COLO668 (cell line): ENCODE data around the gene CLIP2.
"Not testable (repeated sequence)": the region's sequence is repeated elsewhere in the genome, so short reads cannot be mapped to it uniquely, and the experiment has no call there.

Experiments
- DNase-seq: peaks from one replicate; lab custom pipeline; 2025; ENCODE audit not compliant: unreplicated experiment; lab: John Stamatoyannopoulos, UW

Gene CLIP2

DNA sequence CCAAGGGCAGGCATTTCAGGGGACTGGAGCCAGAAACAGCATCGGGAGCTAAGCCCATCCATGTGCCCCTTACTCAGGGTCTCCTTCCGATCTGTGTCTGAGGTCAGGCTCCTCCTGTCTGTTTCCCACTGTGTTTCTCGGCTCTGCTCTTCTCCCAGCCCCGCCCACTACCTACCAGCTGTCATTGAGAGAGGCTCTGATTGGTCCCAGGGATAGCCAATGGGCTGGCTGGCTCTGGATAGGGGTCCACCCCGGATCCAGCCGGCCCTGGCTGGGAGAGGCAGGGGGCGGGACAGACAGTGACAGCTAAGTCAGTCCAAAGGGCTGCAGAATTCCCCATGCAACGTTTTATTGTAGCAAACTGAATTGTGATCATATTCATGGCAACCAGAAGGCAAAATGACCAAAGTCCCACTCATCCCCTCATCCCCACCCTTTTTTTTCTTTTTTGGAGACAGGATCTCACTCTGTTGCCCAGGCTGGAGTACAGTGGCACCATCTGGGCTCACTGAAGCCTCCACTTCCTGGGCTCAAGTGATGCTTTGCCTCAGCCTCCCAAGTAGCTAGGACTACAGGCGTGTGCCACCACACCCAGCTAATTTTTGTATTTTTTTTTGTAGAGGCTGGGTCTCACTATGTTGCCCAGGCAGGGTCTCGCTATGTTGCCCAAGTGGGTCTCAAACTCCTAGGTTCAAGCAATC, 76.3 kb downstream of the CLIP2 start:
- DNase-seq: no peak

DNA sequence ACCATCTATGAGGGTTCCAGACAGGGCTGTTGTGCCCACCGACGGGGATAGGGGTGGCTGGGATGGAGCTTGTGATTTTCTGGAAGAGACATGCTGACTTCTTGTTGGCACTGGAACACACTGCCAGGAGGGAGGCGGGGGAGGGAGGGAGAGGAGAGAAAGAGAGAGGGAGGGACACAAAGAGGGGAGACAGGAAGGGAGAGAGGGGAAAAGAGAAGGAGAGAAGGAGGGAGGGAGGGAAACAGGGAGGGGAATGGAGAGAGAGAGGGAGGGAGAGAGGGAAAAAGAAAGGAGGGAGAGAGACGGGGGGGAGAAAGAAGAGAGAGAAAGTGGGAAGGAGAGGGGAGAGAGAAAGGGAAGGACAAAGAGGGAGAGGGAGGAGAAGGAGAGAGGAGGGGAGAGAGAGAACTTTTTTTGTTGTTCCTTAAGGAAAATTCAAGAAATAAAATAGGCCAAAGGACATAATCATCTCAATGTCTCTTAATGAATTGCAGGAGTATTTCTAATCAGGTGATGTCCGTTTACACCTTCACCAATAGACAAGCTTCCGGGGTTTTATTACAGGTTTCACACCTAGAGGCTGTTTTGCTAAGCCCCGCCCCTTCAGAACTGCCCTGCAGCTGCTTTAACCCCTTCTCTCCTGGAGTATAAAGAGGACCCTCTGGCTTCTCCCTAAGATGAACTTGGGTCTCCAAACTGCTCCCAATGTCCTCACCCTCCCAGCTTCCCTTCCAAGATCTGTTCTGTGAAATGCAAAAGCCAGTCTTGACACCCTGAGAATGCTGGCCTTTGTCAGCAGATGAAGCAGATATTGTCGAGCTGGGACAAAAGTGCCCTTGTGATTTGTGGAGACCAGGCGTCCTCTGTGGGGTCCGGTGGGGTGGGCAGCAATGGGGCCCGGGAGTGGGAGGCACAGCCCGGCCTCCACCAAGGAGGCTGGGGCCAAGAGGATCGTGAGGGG, 82.5 kb downstream of the CLIP2 start:
- peak; percentile 47 for DNase-seq

DNA sequence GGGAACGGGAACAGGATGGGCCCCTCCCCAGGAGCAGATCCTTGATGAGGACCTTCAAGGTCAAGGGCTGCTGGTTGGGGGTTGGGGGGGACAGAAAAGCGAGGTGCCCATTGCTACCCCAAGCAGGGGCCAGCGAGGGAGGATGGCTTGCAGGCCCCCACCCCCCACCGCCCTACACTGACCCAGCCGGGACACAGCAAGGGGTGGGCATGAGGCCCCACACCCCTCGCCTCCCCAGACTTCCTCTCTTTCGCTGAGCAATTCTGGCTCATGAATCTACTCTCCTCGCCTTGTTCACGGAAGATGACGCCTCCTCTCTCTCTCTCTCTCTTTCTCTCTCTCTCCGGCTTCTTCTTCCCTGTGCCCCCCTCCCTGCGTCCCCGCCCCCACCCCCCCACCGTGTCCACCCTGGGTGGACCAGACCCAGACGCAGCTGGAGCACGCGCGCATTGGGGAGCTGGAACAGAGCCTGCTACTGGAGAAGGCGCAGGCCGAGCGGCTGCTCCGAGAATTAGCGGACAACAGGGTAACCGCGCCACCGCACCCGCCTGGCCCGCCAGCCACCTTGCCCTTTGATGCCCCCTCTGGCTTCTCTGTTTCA, 83.4 kb downstream of the CLIP2 start:
- no peak for DNase-seq

DNA sequence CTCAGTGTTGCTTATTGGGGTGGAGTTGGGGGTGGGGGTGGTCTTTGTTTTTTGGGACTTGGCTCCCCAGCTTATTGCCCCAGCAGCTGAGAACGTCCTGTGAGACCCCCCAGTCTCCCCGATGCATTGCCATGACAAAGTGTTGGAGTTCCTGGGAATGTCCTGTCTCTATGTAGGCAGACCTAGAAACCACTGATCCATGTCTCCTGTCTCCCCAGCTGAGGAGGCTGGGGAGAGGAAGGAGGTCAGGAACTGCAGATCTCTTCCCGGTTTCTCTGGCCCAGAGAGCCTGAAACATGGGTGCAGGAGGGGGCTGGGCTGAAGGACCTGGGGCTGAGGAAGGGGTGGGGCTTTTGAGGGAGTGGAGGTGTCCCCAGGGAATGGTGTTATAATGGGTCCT, 84.3 kb downstream of the CLIP2 start:
- no peak for DNase-seq

DNA sequence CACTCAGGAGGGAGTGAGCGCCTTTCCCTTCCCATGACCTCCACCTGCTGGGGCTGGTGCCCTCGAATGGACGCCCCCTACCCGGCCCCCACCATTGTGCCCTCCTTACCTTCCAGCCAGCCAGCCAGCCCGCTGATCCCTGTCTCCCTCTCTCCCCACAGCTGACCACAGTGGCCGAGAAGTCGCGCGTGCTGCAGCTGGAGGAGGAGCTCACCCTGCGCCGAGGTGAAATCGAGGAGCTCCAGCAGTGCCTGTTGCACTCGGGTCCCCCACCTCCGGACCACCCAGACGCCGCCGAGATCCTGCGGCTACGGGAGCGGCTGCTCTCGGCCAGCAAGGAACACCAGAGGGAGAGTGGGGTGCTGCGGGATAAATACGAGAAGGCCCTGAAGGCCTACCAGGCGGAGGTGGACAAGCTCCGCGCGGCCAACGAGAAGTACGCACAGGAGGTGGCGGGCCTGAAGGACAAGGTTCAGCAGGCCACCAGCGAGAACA, 86.6 kb downstream of the CLIP2 start:
- no peak for DNase-seq

DNA sequence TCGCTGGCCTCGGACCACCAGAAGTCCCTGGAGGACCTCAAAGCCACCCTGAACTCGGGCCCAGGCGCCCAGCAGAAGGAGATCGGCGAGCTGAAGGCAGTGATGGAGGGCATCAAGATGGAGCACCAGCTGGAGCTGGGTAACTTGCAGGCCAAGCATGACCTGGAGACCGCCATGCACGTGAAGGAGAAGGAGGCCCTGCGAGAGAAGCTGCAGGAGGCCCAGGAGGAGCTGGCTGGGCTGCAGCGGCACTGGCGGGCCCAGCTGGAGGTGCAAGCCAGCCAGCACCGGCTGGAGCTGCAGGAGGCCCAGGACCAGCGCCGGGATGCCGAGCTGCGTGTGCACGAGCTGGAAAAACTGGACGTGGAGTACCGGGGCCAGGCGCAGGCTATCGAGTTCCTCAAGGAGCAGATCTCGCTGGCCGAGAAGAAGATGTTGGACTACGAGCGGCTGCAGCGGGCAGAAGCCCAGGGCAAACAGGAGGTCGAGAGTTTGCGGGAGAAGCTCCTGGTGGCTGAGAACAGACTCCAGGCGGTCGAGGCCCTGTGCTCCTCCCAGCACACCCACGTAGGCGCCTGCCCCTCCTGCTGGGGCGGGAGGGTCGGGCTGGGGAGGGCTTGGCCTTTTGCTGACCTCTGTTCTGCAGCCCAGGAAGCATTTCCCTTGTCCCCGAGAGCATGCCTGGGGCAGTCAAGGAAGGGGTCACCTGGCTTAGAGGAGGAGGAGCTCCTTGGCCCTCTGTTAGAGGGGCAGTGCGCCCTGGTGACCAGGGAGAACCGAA, 87.2 kb downstream of the CLIP2 start:
- DNase-seq: no peak

DNA sequence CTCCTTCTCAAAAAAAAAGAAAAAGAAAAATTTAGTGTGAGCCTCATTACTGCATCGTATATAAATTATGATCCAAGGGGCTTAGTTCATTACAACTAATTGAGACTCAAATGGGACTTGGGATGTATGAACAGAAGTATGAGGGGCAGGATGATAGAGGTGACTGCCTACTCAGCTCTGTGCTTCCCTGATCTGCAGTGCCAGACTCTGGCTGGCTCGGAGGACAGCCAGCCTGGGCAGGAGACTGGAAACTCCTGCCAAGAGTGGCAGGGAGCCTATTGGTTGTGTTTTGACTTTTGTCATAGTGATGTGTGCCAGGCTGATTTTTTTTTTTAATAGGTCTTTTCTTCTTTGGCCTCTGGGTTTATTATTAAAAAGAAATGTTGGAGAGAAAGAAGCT, 90.7 kb downstream of the CLIP2 start:
- no peak for DNase-seq

DNA sequence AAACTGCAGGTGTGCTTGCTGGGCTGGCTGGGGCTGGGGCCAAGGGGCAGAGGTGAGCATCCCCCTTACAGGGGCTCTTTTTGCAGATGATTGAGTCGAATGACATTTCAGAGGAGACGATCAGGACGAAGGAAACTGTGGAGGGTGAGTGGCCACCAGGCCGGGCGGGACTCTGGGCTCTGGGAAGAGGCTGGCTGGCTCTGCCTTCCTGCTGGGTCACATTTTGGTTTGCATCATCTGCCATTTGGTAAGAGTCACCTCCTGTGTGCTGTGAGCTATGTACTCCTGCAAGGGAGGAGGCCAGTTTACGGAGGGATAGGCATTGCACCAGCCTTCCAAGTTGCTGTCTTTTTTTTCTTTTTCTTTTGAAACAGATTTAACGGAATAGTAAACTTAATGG, 91.5 kb downstream of the CLIP2 start:
- no peak for DNase-seq

DNA sequence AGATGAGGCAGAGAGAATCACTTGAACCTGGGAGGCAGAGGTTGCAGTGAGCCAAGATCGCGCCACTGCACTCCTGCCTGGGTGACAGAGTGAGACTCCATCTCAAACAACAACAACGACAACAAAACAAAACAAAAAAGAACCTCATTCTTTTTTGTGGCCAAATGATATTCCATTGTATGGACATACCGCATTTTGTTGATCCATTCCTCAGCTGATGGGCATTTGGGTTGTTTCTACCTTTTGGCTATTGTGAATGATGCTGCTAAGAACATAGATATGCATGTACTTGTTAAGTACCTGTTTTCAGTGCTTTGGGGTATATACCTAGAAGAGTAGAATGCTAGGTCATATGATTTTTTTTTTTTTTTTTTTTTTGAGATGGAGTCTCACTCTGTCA, 94.9 kb downstream of the CLIP2 start:
- not testable (repeated sequence) for DNase-seq

DNA sequence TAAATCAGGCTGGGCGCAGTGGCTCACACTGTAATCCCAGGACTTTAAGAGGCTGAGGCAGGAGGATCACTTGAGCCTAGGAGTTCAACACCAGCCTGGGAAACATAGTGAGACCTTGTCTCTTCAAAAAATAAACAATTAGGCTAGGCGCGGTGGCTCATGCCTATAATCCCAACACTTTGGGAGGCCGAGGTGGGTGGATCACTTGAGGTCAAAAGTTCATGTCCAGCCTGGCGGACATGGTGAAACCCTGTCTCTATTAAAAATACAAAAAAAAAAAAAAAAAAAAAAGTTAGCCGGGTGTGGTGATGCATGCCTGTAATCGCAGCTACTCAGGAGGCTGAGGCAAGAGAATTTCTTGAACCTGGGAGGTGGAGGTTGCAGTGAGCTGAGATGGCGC, 95.6 kb downstream of the CLIP2 start:
- not testable (repeated sequence) for DNase-seq

DNA sequence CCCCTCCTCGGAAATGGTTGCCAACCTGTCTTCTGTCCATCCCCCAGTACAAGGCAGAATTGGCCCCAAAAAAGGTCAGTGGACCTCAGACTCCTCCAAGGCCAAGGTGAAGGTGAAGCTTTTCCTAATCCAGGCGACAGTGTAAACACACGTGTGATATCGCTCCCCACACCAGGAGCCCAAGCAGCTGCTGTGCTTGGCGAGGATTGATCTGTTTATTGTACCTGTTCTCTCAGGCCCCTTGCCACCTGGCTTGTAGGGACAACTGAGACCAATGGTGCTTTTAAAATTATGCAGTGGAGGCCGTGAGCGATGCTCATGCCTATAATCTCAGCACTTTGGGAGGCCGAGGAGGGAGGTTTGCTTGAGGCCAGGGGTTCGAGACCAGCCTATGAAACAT, 98.4 kb downstream of the CLIP2 start:
- DNase-seq: no peak

DNA sequence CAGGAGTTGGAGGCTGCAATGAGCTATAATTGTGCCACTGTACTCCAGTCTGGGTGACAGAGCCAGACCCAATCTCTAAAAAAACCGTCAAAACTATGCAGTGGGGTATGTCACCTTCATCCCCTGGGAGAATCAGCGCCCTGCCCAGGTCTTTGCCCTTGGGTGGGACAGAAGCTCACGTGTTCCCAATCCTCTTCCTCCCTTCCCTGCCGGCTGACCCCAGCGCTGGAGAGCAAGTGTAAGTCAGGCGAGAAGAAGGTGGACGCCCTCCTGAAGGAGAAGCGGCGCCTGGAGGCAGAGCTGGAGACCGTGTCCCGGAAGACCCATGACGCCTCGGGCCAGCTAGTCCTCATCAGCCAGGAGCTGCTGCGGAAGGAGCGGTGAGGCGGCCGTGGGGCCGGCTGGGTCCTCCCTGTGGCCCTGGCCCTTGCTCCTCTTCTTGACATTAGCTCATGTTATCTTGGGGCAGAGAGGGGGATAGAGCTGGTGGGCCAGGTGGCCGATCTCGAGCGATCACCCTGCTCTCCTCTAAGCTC, 99.7 kb downstream of the CLIP2 start:
- no peak for DNase-seq

DNA sequence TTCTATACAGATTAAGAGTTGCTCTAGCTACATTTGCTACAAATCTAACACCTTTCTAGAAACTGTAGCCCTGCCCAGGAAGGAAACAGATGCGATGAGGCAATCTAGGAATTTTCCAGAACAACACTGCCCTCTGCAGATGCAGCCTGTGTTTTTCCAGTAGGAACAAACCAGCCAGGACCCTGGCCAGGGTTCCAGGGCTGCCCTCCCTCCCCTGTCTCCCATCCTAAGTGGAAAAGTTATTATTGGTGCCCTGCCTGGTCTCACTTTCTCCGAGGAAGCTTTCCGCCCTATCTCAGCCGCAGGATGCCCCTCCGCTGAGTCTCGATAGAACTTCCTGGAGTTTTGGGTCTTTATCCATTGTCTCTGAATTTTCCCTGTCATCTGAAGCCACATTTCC, 104.5 kb downstream of the CLIP2 start:
- peak; percentile 9 for DNase-seq

DNA sequence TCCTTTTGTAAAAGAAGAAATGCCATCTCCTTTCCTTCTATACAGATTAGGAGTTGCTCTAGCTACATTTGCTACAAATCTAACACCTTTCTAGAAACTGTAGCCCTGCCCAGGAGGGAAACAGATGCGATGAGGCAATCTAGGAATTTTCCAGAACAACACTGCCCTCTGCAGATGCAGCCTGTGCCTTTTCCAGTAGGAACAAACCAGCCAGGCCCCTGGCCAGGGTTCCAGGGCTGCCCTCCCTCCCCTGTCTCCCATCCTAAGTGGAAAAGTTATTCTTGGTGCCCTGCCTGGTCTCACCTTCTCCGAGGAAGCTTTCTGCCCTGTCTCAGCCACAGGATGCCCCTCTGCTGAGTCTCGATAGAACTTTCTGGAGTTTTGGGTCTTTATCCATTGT, 105.4 kb downstream of the CLIP2 start:
- peak; percentile 9 for DNase-seq

DNA sequence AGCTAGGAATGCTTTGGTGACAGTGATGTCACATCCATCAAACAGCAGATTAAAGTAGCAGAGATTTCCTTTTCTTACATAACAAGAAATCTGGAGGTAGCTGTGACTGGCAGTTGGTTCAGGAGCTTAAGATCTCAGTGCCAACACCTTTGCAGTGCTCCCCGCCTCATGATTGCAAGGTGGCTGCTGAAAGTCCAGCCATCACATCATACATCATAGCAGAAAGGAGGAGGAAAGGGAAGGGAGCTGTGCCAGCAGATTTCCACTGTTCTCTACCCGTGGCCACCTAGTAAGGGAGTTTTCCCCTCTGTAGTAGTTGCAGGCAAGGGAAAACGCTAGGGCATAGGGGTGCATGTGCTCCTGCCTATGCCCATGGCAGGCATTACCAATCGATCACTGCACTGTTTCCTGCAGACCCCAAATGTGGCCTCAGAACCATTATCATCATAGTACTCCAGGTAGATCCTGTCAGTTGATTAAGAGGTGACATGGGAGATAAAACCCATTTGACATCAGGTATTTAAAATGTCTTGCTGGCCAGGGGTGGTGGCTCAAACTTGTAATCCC, 106.6 kb downstream of the CLIP2 start:
- no peak for DNase-seq

DNA sequence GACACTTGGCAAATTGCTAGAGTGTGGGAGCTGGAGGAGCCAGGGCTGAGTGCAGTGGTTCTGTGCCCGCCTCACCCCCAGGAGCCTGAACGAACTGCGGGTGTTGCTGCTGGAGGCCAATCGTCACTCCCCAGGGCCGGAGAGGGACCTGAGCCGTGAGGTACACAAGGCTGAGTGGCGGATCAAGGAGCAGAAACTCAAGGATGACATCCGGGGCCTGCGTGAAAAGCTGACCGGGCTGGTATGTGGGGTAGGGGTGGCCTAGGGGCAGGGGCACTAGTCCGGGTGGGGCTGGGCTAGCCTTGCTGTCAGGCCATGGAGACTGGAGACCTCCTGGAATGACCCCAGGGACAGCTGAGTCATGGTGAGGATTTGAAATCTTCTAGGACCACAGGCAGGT, 107.8 kb downstream of the CLIP2 start:
- DNase-seq: no peak

DNA sequence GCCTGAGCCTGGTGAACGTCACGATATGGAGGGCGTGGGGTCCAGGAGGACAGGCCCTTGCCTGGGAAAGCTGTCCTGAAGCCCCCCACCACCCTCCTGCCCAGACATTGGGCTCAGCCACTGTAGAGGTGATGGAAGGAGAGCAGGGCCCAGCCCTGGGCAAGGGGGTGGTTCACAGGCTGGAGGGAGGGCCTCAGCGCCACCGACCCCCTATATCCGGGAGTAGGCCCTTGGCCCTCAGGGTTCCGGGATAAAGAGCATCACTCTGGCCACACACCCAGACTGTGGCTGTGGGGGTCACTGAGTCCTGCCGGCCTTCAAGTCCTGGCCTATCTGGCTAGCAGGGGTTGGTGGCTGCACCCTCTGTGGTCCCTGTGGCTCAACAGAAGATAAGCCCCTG, 109.2 kb downstream of the CLIP2 start:
- DNase-seq: no peak

DNA sequence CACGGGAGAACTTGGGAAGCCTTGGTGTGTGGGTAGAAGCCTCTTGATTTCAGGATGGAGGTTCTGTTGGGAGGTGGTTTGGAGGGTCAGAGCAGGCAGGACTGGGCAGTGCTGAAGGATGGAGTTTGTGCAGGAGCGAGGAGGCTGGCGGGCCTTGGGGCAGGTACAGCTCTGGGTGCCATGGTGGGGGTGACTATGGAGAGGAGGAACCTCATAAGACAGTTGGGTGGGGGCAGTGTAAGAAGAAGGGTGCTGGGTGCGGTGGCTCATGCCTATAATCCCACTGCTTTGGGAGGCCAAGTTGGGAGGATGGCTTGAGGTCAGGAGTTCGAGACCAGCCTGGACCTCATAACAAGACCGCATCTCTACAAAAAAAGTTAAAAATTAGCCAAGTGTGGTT, 109.8 kb downstream of the CLIP2 start:
- no peak for DNase-seq

DNA sequence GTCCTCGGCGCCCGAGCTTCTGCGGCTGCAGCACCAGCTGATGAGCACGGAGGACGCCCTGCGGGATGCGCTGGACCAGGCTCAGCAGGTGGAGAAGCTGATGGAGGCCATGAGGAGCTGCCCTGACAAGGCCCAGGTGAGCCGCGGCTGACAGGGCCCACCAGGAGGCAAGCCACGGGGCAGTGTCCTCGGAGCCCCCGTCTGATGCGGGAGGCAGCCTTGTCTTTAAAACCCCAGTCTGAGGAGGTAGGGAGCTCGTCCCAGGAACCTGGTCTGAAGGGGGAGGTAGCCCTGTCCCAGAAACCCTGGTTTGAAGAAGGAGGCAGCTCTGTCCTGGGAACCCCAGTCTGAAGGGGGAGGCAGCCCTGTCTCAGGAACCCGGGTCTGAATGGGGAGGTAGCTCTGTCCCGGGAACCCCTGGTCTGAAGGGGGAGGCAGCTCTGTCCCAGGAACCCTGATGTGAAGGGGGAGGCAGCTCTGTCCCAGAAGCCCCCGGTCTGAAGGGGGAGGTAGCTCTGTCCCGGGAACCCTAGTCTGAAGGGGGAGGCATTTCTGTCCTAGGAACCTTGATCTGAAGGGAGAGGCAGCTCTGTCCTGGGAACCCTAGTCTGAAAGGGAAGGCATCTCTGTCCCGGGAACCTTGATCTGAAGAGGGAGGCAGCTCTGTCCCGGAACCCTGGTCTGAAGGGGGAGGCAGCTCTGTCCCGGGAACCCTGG, 111.4 kb downstream of the CLIP2 start:
- no peak for DNase-seq
